ENCODE results near the gene GRIK4.

GRCh38 chr11:120840661-120841060 lies 329.1 kb downstream of the GRIK4 start:
- no peak for TF ChIP-seq NFE2L2 (IDR thresholded peaks at IDR 0.05; ENCODE audit: low read depth, low read length)
- TF ChIP-seq BHLHE40 (IDR thresholded peaks at IDR 0.05; ENCODE audit: low read depth, low read length), result no peak
